NCI-H2196 (cell line): ENCODE measurements around the gene CAPZA1.
A peak's percentile ranks its signal among the peaks of the same experiment; 100 is the strongest.

ENCODE experiments used
- DNase-seq: peaks from one replicate; lab custom pipeline; 2025; ENCODE audit not compliant: unreplicated experiment; lab: John Stamatoyannopoulos, UW

The CAPZA1 gene

GRCh38 chr1:112714313-112715263, 95.0 kb downstream of the CAPZA1 start:
- DNase-seq, result no peak

GRCh38 chr1:112715264-112716053, 95.8 kb downstream of the CAPZA1 start, which contains the start of gene PPM1J:
Gene PPM1J, minus strand, starts transcription at chr1:112715332. Its CDS starts 31 bp downstream, at chr1:112715301.
- DNase-seq, result peak; percentile 95

GRCh38 chr1:112716133-112716720, 96.6 kb downstream of the CAPZA1 start:
- peak; percentile 88 for DNase-seq

GRCh38 chr1:112717263-112717873, 97.7 kb downstream of the CAPZA1 start:
- DNase-seq, result no peak

- DNase-seq, result peak; percentile 78
Measured at GRCh38 chr1:112718691-112719418, 99.2 kb downstream of the CAPZA1 start.

- no peak for DNase-seq
Measured at GRCh38 chr1:112719706-112720105, 100.1 kb downstream of the CAPZA1 start.

GRCh38 chr1:112720800-112721199, 101.2 kb downstream of the CAPZA1 start:
- DNase-seq, result no peak
